Endothelial cell of umbilical vein (primary cell): ENCODE measurements around the gene ALKBH2. TPM values are rescaled to one million over a fixed set of nuclear protein-coding genes. Genes with fewer than 3 reads are reported as not detected.

Experiments used
- BruUV-seq: library from RNA; stranded (reverse); fragments of 400-500 nt; replicated peaks from 2 replicates; lab custom pipeline; 2021; lab: Mats Ljungman, UMichigan
- CTCF ChIA-PET: fragments of 300-600, 350-600 bp; sonication (Branson Sonifier 250); formaldehyde crosslinking; loops from one replicate; lab custom pipeline; 2021; ENCODE audit warnings: antibody characterized with exemption, inconsistent platforms; lab: Charles Lee
- POLR2A ChIA-PET: fragments of 300-600, 350-600 bp; sonication (Branson Sonifier 250); formaldehyde crosslinking; loops from one replicate; lab custom pipeline; 2021; ENCODE audit warnings: antibody characterized with exemption, inconsistent platforms; lab: Charles Lee
- DNase-seq: peaks from one replicate; pipeline ENCODE4 v3.0.0-alpha.2; 2011; ENCODE audit warnings: low read depth, low spot score
- FAIRE-seq: peaks from 2 replicates; lab custom pipeline; 2011; peaks lifted over from hg19 to GRCh38; lab: Jason Lieb, UNC
- H2AFZ ChIP-seq: 2 replicates; pipeline ENCODE4 v1.6.0; 2012; ENCODE audit warnings: low read depth, low read length, control low read depth, inconsistent platforms
- H3K27ac ChIP-seq: 2 replicates; pipeline ENCODE4 v1.5.1; 2011; ENCODE audit warnings: low read depth, mild to moderate bottlenecking, control low read depth, low read length, moderate library complexity; ENCODE audit not compliant: insufficient read depth
- H3K27me3 ChIP-seq, 2 experiments: 2 replicates each; pipeline versions ENCODE4 v1.6.0 to v1.6.1; 2011; ENCODE audit warnings: low read length in 2 of 2, mixed read lengths in 1 of 2; ENCODE audit not compliant: control insufficient read depth in 2 of 2, insufficient read depth in 2 of 2
- H3K36me3 ChIP-seq, 2 experiments: 2 replicates in 1 of 2; 3 replicates in 1 of 2; pipeline ENCODE4 v1.5.1; 2011; ENCODE audit warnings: low read length in 2 of 2, mild to moderate bottlenecking in 1 of 2, moderate library complexity in 1 of 2; ENCODE audit not compliant: control insufficient read depth in 2 of 2, insufficient read depth in 2 of 2; ENCODE audit errors: extremely low read depth in 1 of 2
- H3K4me1 ChIP-seq: 3 replicates; pipeline ENCODE4 v1.5.1; 2011; ENCODE audit warnings: mild to moderate bottlenecking, low read length; ENCODE audit not compliant: control insufficient read depth, insufficient read depth; ENCODE audit errors: extremely low read depth
- H3K4me2 ChIP-seq: 2 replicates; pipeline ENCODE4 v1.6.1; 2011; ENCODE audit warnings: low read length, control low read depth, mixed read lengths; ENCODE audit not compliant: insufficient read depth
- H3K4me3 ChIP-seq, 3 experiments: fragments of 200-600 bp in 1 of 3; sonication (generic), shearing (Covaris generic) in 1 of 3; replicated peaks in 1 of 3; 2 replicates each; pipeline ENCODE4 v1.5.1; 2011 to 2016; ENCODE audit warnings: control low read depth in 3 of 3, low read length in 3 of 3, mild to moderate bottlenecking in 2 of 3, inconsistent platforms in 1 of 3, low read depth in 1 of 3, moderate library complexity in 1 of 3; ENCODE audit not compliant: insufficient read depth in 1 of 3
- H3K79me2 ChIP-seq: 2 replicates; pipeline ENCODE4 v1.6.0; 2012; ENCODE audit warnings: low read length, inconsistent platforms; ENCODE audit not compliant: control insufficient read depth, insufficient read depth
- H3K9ac ChIP-seq: replicated peaks from 2 replicates; pipeline ENCODE3; 2011; ENCODE audit warnings: low read length, control low read depth; ENCODE audit not compliant: insufficient read depth; ENCODE audit errors: extremely low read depth
- H3K9me1 ChIP-seq: replicated peaks from 3 replicates; pipeline ENCODE4 v1.6.0; 2011; ENCODE audit warnings: mild to moderate bottlenecking, low read length; ENCODE audit not compliant: control insufficient read depth, insufficient read depth; ENCODE audit errors: extremely low read depth
- H3K9me3 ChIP-seq: replicated peaks from 2 replicates; pipeline ENCODE4 v1.5.1; 2012; ENCODE audit warnings: low read length, inconsistent platforms; ENCODE audit not compliant: control insufficient read depth, insufficient read depth
- H4K20me1 ChIP-seq: replicated peaks from 2 replicates; pipeline ENCODE3; 2011; ENCODE audit warnings: mild to moderate bottlenecking, low read length; ENCODE audit not compliant: control insufficient read depth, insufficient read depth; ENCODE audit errors: extremely low read depth
- CTCF ChIP-seq, 2 donors: IDR thresholded peaks; 1 replicate in 1 of 2; 2 replicates in 1 of 2; pipeline ENCODE4 v1.5.1; 2011; ENCODE audit warnings: low read length in 2 of 2, mild to moderate bottlenecking in 2 of 2, moderate library complexity in 2 of 2, control low read depth in 1 of 2, inconsistent platforms in 1 of 2, low read depth in 1 of 2; ENCODE audit not compliant: insufficient read depth in 1 of 2; ENCODE audit errors: extremely low read depth in 1 of 2
- EZH2 ChIP-seq: IDR thresholded peaks from 2 replicates; pipeline ENCODE4 v1.6.1; 2012; ENCODE audit warnings: borderline replicate concordance, low read depth, mild to moderate bottlenecking, moderate library complexity, low read length, inconsistent platforms; ENCODE audit not compliant: severe bottlenecking
- FOS ChIP-seq: IDR thresholded peaks from 2 replicates; pipeline ENCODE4 v1.6.1; 2011; ENCODE audit warnings: mild to moderate bottlenecking, low read length, moderate library complexity, borderline replicate concordance; ENCODE audit not compliant: insufficient read depth
- GATA2 ChIP-seq: IDR thresholded peaks from 2 replicates; pipeline ENCODE4 v1.7.0; 2011; ENCODE audit warnings: low read depth, mild to moderate bottlenecking, moderate library complexity, mixed read lengths, low read length; ENCODE audit not compliant: insufficient read length, insufficient read depth
- JUN ChIP-seq: IDR thresholded peaks from 2 replicates; pipeline ENCODE4 v1.6.1; 2011; ENCODE audit warnings: borderline replicate concordance, low read depth; ENCODE audit not compliant: insufficient read length, insufficient read depth
- MAX ChIP-seq: IDR thresholded peaks from 2 replicates; pipeline ENCODE4 v1.6.1; 2011; ENCODE audit not compliant: insufficient read depth, insufficient read length
- MYC ChIP-seq: IDR thresholded peaks from one replicate; pipeline ENCODE4 v1.6.1; 2011; ENCODE audit warnings: mild to moderate bottlenecking, low read depth, low read length
- POLR2A ChIP-seq: IDR thresholded peaks from 2 replicates; pipeline ENCODE4 v1.6.1; 2012; ENCODE audit warnings: low read depth, mild to moderate bottlenecking, control low read depth, low read length
- POLR2AphosphoS5 ChIP-seq: IDR thresholded peaks from 2 replicates; pipeline ENCODE4 v1.6.1; 2012; ENCODE audit warnings: low read depth, mild to moderate bottlenecking, control low read depth, low read length, moderate library complexity; ENCODE audit not compliant: insufficient read depth
- dilution Hi-C: fragments of 300-500 bp; cut with MboI; formaldehyde crosslinking; loops from one replicate; pipeline ENCODE4 v1.15.0; 2019; ENCODE audit warnings: low sequenced_read_pairs; ENCODE audit not compliant: extremely low pct_ligation_motif_present
- intact Hi-C: fragments of 100-400 bp; cut with micrococcal nuclease; formaldehyde crosslinking; loops from one replicate; pipeline ENCODE4 v1.10.0; 2022
- polyA plus RNA-seq, 4 experiments: library from polyadenylated mRNA; depleted of rRNA in 3 of 4; stranded (reverse) in 3 of 4; unstranded in 1 of 4; fragments of >200 nt; gene quantifications; 2 replicates each; pipeline versions ENCODE4 v1.2.1 to v1.2.3, GENCODE V29; 2011 to 2012; ENCODE audit warnings: missing spikeins in 1 of 4
- total RNA-seq: library from RNA; stranded (reverse); gene quantifications from 2 replicates; pipeline ENCODE4 v1.2.3, GENCODE V29; 2021

The ALKBH2 gene
- total and polyA plus RNA-seq, 2 donors (not counting 3 experiments of a cell fraction or from before 2014, with no cell fraction given): 5.4 to 7.3 TPM

- no peaks in the 10 kb centered on the region for H3K9me3 ChIP-seq
- ChIA-PET POLR2A (no interaction called here), CTCF (no interaction called here)
- TF ChIP-seq JUN: no peak
- no peak for TF ChIP-seq GATA2
- no peak for TF ChIP-seq POLR2AphosphoS5
- TF ChIP-seq MAX: no peak
- TF ChIP-seq CTCF (IDR thresholded peaks at IDR 0.05; ENCODE audit: extremely low read depth in 1 of 2, insufficient read depth in 1 of 2, low read depth in 1 of 2, low read length in 2 of 2): no peak
- TF ChIP-seq POLR2A: no peak
- no peak for TF ChIP-seq FOS
- TF ChIP-seq EZH2: no peak
- no peak for TF ChIP-seq MYC
- H3K4me1 ChIP-seq: peaks cover 6% of the 10 kb centered on the region
- H4K20me1 ChIP-seq: no peaks in the 10 kb centered on the region
- dilution Hi-C loops (no loop called here), intact Hi-C loops (no loop called here)
- no peaks in the 10 kb centered on the region for H3K9me1 ChIP-seq
- H3K79me2 ChIP-seq: no peaks in the 10 kb centered on the region
- H2AFZ ChIP-seq: no peak overlapping the region
- H3K27ac ChIP-seq: no peak overlapping the region
- no peak overlapping the region for H3K9ac ChIP-seq
- no peak for FAIRE-seq
- no TSS peak for BruUV-seq
- H3K36me3 ChIP-seq: peaks cover 0 to 4% of the 10 kb centered on the region in 2 experiments
- H3K4me3 ChIP-seq: no peak overlapping the region
- H3K4me2 ChIP-seq: no peak overlapping the region
- DNase-seq: no peak
- no peaks in the 10 kb centered on the region for H3K27me3 ChIP-seq
Observed at GRCh38 chr12:109057376-109057775, 35.9 kb downstream of the ALKBH2 start.
